Activated naive CD4-positive, alpha-beta T cell treated with anti-CD3 and anti-CD28 coated beads, Interleukin-2, amount 50 U/mL, for 24 hours (primary cell): ENCODE measurements around the gene CD1E.

Source experiments
- H3K27ac Mint-ChIP-seq: one replicate; pipeline ENCODE4 v1.8.0; 2021; ENCODE audit warnings: mild to moderate bottlenecking, mixed read lengths
- H3K27me3 Mint-ChIP-seq: one replicate; pipeline ENCODE4 v1.8.0; 2021; ENCODE audit warnings: mixed read lengths
- H3K36me3 Mint-ChIP-seq: one replicate; pipeline ENCODE4 v1.8.0; 2021; ENCODE audit warnings: mixed read lengths
- H3K4me1 Mint-ChIP-seq: one replicate; pipeline ENCODE4 v1.8.0; 2021; ENCODE audit warnings: mixed read lengths
- H3K4me3 Mint-ChIP-seq: one replicate; pipeline ENCODE4 v1.8.0; 2021; ENCODE audit warnings: mild to moderate bottlenecking, mixed read lengths
- H3K9me3 Mint-ChIP-seq: one replicate; pipeline ENCODE4 v1.8.0; 2021; ENCODE audit warnings: mixed read lengths

CD1E gene

GRCh38 chr1:158398818-158399514 lies 45.3 kb downstream of the CD1E start, which contains the start of gene OR10T2:
OR10T2 (minus strand) TSS chr1:158399466; CDS start chr1:158399466, 0 bp downstream.
- peaks cover 15% of the 10 kb centered on the region for H3K27me3 Mint-ChIP-seq
- no peaks in the 10 kb centered on the region for H3K9me3 Mint-ChIP-seq
- no peak within 1 kb of the TSS for H3K4me3 Mint-ChIP-seq
- H3K27ac Mint-ChIP-seq, result no peak within 1 kb of the TSS
- no peaks in the 10 kb centered on the region for H3K4me1 Mint-ChIP-seq
- no peaks in the 10 kb centered on the region for H3K36me3 Mint-ChIP-seq

- H3K4me1 Mint-ChIP-seq, result no peaks in the 10 kb centered on the region
- H3K27me3 Mint-ChIP-seq, result peaks cover 19% of the 10 kb centered on the region
- H3K36me3 Mint-ChIP-seq, result no peaks in the 10 kb centered on the region
- H3K9me3 Mint-ChIP-seq, result no peaks in the 10 kb centered on the region
- H3K27ac Mint-ChIP-seq, result no peak overlapping the region
- no peak overlapping the region for H3K4me3 Mint-ChIP-seq
These were observed 47.2 kb downstream of the CD1E start for GRCh38 chr1:158400871-158401270.

- no peaks in the 10 kb centered on the region for H3K4me1 Mint-ChIP-seq
- H3K27me3 Mint-ChIP-seq, result peaks cover 8% of the 10 kb centered on the region
- H3K36me3 Mint-ChIP-seq, result no peaks in the 10 kb centered on the region
- no peak overlapping the region for H3K27ac Mint-ChIP-seq
- H3K4me3 Mint-ChIP-seq, result no peak overlapping the region
- H3K9me3 Mint-ChIP-seq, result no peaks in the 10 kb centered on the region
These were observed 53.4 kb downstream of the CD1E start for GRCh38 chr1:158407092-158407491.
